Prostate gland (tissue), 2 donors: ENCODE data around the gene S100A5.

ENCODE experiments used
- CTCF ChIP-seq, 4 experiments: fragments of 200-600 bp in 2 of 4; fragments of 450-650 bp in 2 of 4; sonication (generic) in 2 of 4; IDR thresholded peaks; 1 replicate in 3 of 4; 2 replicates in 1 of 4; pipeline ENCODE4 v1.5.1; 2016 to 2019; ENCODE audit warnings: antibody characterized with exemption in 4 of 4, mild to moderate bottlenecking in 2 of 4, moderate library complexity in 2 of 4
- POLR2A ChIP-seq: fragments of 450-650 bp; IDR thresholded peaks from one replicate; pipeline ENCODE4 v1.6.1; 2016; ENCODE audit warnings: antibody characterized with exemption, mild to moderate bottlenecking

- no peak for TF ChIP-seq CTCF (IDR thresholded peaks at IDR 0.05)
- no peak for TF ChIP-seq POLR2A
Measured at GRCh38 chr1:153527023-153527682, 13.6 kb downstream of the S100A5 start.
